GM23338 (cell line): ENCODE measurements around the gene MBD3L2.

Experiments
- CREB1 ChIP-seq: fragments of 250-450 bp; sonication (Bioruptor Pico); IDR thresholded peaks from 2 replicates; pipeline ENCODE4 v1.5.0; 2020; ENCODE audit warnings: low read depth, mild to moderate bottlenecking, moderate library complexity
- EZH2 ChIP-seq: fragments of 200-600 bp; sonication (generic); IDR thresholded peaks from one replicate; pipeline ENCODE4 v1.8.0; 2017; ENCODE audit warnings: antibody characterized with exemption, mild to moderate bottlenecking, low read depth; ENCODE audit not compliant: unreplicated experiment
- POLR2AphosphoS5 ChIP-seq: IDR thresholded peaks from 2 replicates; pipeline ENCODE4 v1.6.1; 2016; ENCODE audit warnings: antibody characterized with exemption, low read depth
- TF ChIP-seq, protein P1 (sequence below), 2 experiments: fragments of 200-600 bp in 1 of 2; sonication (generic) in 1 of 2; conservative IDR thresholded peaks; 2 replicates each; pipeline versions ENCODE4 v1.5.1 to v1.6.1; 2016 to 2017; ENCODE audit warnings: antibody characterized with exemption in 2 of 2, low read depth in 2 of 2, mild to moderate bottlenecking in 2 of 2, moderate library complexity in 1 of 2

DNA sequence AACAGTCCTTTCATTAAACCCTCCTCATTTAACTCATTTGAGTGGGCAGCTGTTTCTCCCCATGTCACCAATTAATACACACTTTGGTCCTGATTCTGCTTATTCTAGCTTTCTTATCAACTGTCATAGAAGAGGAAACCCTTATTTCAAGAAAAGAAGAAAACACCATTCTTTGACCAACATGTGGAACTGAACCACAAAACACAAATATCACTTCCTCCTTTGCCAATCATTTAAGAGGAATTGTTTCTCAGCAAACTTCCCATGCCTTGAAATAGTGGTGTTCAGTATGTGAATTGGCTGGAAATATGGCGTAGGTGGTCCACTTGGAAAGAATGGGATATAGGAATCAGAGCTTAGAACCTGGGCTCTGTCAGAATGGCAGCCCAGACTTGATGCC, 48.3 kb upstream of the MBD3L2 start:
- TF ChIP-seq, protein P1, sequence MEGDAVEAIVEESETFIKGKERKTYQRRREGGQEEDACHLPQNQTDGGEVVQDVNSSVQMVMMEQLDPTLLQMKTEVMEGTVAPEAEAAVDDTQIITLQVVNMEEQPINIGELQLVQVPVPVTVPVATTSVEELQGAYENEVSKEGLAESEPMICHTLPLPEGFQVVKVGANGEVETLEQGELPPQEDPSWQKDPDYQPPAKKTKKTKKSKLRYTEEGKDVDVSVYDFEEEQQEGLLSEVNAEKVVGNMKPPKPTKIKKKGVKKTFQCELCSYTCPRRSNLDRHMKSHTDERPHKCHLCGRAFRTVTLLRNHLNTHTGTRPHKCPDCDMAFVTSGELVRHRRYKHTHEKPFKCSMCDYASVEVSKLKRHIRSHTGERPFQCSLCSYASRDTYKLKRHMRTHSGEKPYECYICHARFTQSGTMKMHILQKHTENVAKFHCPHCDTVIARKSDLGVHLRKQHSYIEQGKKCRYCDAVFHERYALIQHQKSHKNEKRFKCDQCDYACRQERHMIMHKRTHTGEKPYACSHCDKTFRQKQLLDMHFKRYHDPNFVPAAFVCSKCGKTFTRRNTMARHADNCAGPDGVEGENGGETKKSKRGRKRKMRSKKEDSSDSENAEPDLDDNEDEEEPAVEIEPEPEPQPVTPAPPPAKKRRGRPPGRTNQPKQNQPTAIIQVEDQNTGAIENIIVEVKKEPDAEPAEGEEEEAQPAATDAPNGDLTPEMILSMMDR (conservative IDR thresholded peaks at IDR 0.05; ENCODE audit: low read depth in 2 of 2): no peak
- TF ChIP-seq EZH2 (no peak), POLR2AphosphoS5 (no peak), CREB1 (CRISPR knock-in tag) (no peak)
